Endothelial cell (in vitro differentiated cells): ENCODE data around the gene MMP23B. TPM values are rescaled to one million over a fixed set of nuclear protein-coding genes. Genes with fewer than 3 reads are reported as not detected.

Experiments
- DNase-seq: peaks from one replicate; pipeline ENCODE4 v3.0.0; 2021; ENCODE audit warnings: low spot score
- H3K27ac Mint-ChIP-seq: one replicate; pipeline ENCODE4 v1.8.0; 2021; ENCODE audit warnings: mixed read lengths, inconsistent platforms; ENCODE audit not compliant: unreplicated experiment
- H3K27me3 Mint-ChIP-seq: one replicate; pipeline ENCODE4 v1.8.0; 2021; ENCODE audit warnings: mild to moderate bottlenecking, moderate library complexity, mixed read lengths, inconsistent platforms; ENCODE audit not compliant: unreplicated experiment
- H3K36me3 Mint-ChIP-seq: one replicate; pipeline ENCODE4 v1.8.0; 2021; ENCODE audit warnings: mild to moderate bottlenecking, low read depth, mixed read lengths, inconsistent platforms; ENCODE audit not compliant: unreplicated experiment
- H3K4me1 Mint-ChIP-seq: one replicate; pipeline ENCODE4 v1.8.0; 2021; ENCODE audit warnings: mild to moderate bottlenecking, mixed read lengths, inconsistent platforms; ENCODE audit not compliant: unreplicated experiment
- H3K4me3 Mint-ChIP-seq: one replicate; pipeline ENCODE4 v1.8.0; 2021; ENCODE audit warnings: mild to moderate bottlenecking, mixed read lengths, inconsistent platforms; ENCODE audit not compliant: unreplicated experiment
- H3K9me3 Mint-ChIP-seq: one replicate; pipeline ENCODE4 v1.8.0; 2021; ENCODE audit warnings: mixed read lengths, inconsistent platforms; ENCODE audit not compliant: unreplicated experiment
- total RNA-seq: library from RNA; stranded (reverse); fragmentation: NEBNext Ultra II Directional; extraction: Animal tissue kit (Norgen Biotek cat#: 25700); gene quantifications from one replicate; pipeline ENCODE4 v1.2.1, GENCODE V29; 2021; ENCODE audit not compliant: unreplicated experiment
- TF ChIP-seq, protein P1 (sequence below): fragments of 200-600 bp; sonication (generic); IDR thresholded peaks from one replicate; pipeline ENCODE4 v1.5.0; 2021; ENCODE audit warnings: antibody characterized with exemption; ENCODE audit not compliant: unreplicated experiment

MMP23B gene
- total RNA-seq, 1 donor from 2014 or later: 26.7 TPM

DNA sequence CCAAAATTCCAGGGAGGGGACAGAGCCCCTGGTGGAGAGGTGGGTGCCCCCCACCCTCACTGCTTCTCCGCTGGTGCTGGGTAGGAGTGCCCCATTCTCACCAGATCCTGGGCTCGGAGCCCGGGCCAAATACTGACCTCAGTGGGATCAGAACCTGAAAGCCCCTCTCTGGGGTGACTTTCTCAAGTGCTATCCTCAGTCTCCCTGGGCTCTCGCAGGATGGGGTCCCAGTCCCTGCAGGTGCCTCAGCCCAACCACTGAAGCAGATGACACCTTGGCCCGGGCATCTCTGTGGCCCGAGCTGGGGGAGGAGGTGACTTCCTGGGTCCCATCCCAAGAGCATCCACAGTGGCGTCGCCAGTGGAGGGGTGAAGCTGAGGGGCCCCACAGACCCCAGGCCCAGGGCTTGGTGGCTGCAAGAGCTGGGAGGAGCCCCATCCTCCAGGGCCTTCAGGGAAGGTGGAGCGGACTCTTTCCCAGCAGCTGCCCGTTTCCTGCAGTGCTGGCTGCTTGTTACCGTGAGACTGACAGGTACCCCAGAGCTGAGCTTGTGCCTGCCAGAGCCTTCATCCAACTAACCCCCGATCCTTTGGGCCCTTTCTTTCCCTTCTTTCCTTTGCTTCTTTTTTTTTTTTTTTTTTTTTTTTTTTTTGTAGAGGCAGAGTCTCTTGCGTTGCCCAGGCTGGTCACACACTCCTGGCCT, 28.2 kb upstream of the MMP23B start:
- no peaks in the 10 kb centered on the region for H3K9me3 Mint-ChIP-seq
- H3K27ac Mint-ChIP-seq: no peak overlapping the region
- peak overlapping the region; percentile 59 for H3K4me3 Mint-ChIP-seq
- H3K27me3 Mint-ChIP-seq: peaks cover 9% of the 10 kb centered on the region
- H3K36me3 Mint-ChIP-seq: peaks cover 8% of the 10 kb centered on the region
- TF ChIP-seq, protein P1, sequence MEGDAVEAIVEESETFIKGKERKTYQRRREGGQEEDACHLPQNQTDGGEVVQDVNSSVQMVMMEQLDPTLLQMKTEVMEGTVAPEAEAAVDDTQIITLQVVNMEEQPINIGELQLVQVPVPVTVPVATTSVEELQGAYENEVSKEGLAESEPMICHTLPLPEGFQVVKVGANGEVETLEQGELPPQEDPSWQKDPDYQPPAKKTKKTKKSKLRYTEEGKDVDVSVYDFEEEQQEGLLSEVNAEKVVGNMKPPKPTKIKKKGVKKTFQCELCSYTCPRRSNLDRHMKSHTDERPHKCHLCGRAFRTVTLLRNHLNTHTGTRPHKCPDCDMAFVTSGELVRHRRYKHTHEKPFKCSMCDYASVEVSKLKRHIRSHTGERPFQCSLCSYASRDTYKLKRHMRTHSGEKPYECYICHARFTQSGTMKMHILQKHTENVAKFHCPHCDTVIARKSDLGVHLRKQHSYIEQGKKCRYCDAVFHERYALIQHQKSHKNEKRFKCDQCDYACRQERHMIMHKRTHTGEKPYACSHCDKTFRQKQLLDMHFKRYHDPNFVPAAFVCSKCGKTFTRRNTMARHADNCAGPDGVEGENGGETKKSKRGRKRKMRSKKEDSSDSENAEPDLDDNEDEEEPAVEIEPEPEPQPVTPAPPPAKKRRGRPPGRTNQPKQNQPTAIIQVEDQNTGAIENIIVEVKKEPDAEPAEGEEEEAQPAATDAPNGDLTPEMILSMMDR: no peak
- peaks cover 2% of the 10 kb centered on the region for H3K4me1 Mint-ChIP-seq
- DNase-seq: peak; percentile 4

DNA sequence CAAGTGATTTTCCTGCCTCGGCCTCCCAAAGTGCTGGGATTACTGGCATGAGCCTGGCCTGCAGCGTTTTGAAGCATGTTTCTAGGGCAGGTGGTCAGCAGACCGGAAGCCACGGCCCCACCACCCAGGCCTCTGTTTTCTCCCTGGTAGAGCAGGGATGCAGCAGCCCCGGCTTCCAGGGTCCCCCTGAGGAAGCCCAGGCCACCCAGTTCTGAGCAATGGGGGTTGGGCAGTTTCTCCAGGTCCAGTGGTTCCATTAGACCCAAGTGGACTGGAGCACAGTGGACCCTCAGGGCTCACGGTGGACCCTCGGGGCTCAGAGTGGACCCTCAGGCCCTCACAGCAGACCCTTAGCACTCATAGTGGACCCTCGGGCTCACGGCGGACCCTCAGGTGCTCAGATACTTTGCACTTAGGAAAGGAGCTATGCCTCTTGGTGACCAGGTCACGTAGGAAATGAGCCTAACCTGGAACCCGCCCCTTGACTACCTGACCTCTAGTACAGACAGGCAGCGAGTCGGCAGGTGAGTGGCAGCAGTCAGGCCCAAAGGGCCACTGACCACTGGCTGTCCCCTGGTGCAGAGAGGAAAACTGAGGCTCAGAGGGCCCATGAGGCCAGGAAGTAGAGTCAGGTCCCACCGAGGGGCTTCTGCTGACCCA, 27.5 kb upstream of the MMP23B start:
- TF ChIP-seq, protein P1: no peak
- Mint-ChIP-seq H3K4me1 (peaks cover 2% of the 10 kb centered on the region), H3K9me3 (no peaks in the 10 kb centered on the region), H3K4me3 (peak overlapping the region; percentile 59), H3K27me3 (peaks cover 6% of the 10 kb centered on the region), H3K27ac (no peak overlapping the region), H3K36me3 (peaks cover 8% of the 10 kb centered on the region)
- DNase-seq: no peak

- DNase-seq: peak; percentile 5
- Mint-ChIP-seq H3K27me3 (peaks cover 6% of the 10 kb centered on the region), H3K9me3 (no peaks in the 10 kb centered on the region), H3K4me3 (no peak overlapping the region), H3K27ac (no peak overlapping the region), H3K36me3 (peaks cover 8% of the 10 kb centered on the region), H3K4me1 (peaks cover 3% of the 10 kb centered on the region)
- TF ChIP-seq, protein P1: no peak
Measured at GRCh38 chr1:1605034-1605591, 26.9 kb upstream of the MMP23B start.

DNA sequence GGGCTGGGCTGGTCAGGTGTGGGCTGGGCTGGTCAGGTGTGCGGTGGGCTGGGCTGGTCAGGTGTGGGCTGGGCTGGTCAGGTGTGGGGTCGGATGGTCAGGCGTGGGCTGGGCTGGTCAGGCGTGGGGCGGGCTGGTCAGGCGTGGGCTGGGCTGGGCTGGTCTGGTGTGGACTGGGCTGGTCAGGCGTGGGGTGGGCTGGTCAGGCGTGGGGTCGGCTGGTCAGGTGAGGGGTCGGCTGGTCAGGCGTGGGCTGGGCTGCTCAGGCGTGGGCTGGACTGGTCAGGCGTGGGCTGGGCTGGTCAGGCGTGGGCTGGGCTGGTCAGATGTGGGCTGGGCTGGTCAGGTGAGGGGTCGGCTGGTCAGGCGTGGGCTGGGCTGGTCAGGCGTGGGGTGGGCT, 26.2 kb upstream of the MMP23B start:
- Mint-ChIP-seq H3K36me3 (peaks cover 8% of the 10 kb centered on the region), H3K4me1 (peaks cover 9% of the 10 kb centered on the region), H3K4me3 (no peak overlapping the region), H3K9me3 (no peaks in the 10 kb centered on the region), H3K27ac (no peak overlapping the region), H3K27me3 (peaks cover 6% of the 10 kb centered on the region)
- no peak for DNase-seq
- TF ChIP-seq, protein P1: no peak

- peaks cover 6% of the 10 kb centered on the region for H3K27me3 Mint-ChIP-seq
- TF ChIP-seq, protein P1: no peak
- no peak for DNase-seq
- peaks cover 14% of the 10 kb centered on the region for H3K4me1 Mint-ChIP-seq
- no peak overlapping the region for H3K4me3 Mint-ChIP-seq
- no peak overlapping the region for H3K27ac Mint-ChIP-seq
- no peaks in the 10 kb centered on the region for H3K9me3 Mint-ChIP-seq
- peaks cover 8% of the 10 kb centered on the region for H3K36me3 Mint-ChIP-seq
Measured at GRCh38 chr1:1606232-1606631, 25.7 kb upstream of the MMP23B start.
